Mesodermal cell (in vitro differentiated cells): ENCODE data around the gene XRCC4.
"Not testable (repeated sequence)": the region's sequence is repeated elsewhere in the genome, so short reads cannot be mapped to it uniquely, and the experiment has no call there.

Experiments used
- H3K27ac ChIP-seq: 2 replicates; pipeline ENCODE4 v1.7.0; 2013; ENCODE audit warnings: mild to moderate bottlenecking, low read depth, low read length, moderate library complexity; ENCODE audit not compliant: severe bottlenecking
- H3K36me3 ChIP-seq: 2 replicates; pipeline ENCODE4 v1.7.1; 2013; ENCODE audit warnings: mild to moderate bottlenecking, low read length, moderate library complexity; ENCODE audit not compliant: control insufficient read depth, insufficient read depth
- H3K4me1 ChIP-seq: one replicate; pipeline ENCODE4 v1.7.1; 2013; ENCODE audit warnings: mild to moderate bottlenecking, low read length; ENCODE audit not compliant: insufficient read depth, control insufficient read depth, poor library complexity, severe bottlenecking
- H3K4me3 ChIP-seq: 2 replicates; pipeline ENCODE4 v1.7.0; 2013; ENCODE audit warnings: low read length, control low read depth, mild to moderate bottlenecking; ENCODE audit not compliant: insufficient read depth, poor library complexity, severe bottlenecking; ENCODE audit errors: extremely low read depth
- H3K9me3 ChIP-seq: 2 replicates; pipeline ENCODE4 v1.7.1; 2013; ENCODE audit warnings: mild to moderate bottlenecking, low read length, moderate library complexity; ENCODE audit not compliant: control insufficient read depth
- WGBS, 2 experiments: methylation state at CpG; one replicate each; pipeline ENCODE4 v1.1.5; 2013; ENCODE audit warnings: missing lambda C conversion rate in 2 of 2; ENCODE audit not compliant: insufficient coverage in 2 of 2; 5-methylcytosine and 5-hydroxymethylcytosine counted together

Gene XRCC4

DNA sequence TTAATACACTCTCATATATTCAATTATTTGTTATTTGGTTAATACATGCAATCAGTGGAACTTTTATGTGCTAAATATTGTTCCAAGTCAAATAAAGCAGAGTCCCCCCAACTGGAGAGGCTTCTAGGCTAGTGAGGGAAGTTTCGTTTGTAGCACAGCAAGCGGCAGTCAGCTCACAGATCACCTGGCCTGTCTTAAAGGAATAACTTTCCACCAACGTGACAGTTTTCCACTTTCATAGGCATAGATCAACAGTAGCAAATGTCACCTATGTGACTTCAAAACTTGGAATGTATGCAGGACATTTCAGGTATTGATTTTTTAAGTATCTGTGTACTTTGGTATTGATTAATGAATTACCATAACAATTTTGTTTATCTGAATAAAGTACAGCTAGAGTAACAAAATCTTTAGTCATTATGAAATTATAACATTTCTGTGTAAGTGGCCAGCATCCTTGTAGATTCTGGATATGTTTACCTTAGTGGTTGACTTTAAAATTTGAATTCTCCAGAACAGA, 264.5 kb downstream of the XRCC4 start:
- WGBS, 2 experiments: 57 to 58% methylated on average over 2 to 3 of the region's 3 CpGs
- no peaks in the 10 kb centered on the region for H3K36me3 ChIP-seq
- H3K4me1 ChIP-seq: no peaks in the 10 kb centered on the region
- no peak overlapping the region for H3K4me3 ChIP-seq
- no peaks in the 10 kb centered on the region for H3K9me3 ChIP-seq
- H3K27ac ChIP-seq: no peak overlapping the region

DNA sequence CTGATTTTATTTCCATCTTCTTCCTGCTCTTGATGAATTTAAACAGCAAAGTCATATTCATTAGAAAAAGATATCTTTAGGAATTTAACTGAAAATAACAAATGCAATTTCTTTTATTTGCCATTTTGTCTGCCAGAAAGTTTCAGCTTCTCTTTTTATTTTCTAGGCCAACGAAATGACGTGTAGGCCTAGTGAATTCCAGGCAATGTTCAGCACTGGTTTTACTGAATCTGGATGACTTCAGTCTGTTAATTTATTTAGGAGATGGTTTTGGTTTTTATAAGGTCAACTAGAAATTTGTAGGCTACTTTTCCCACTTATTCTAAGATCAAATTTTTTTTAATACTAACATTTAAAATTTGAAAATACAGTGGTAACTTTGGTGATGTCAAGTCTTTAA, 265.1 kb downstream of the XRCC4 start:
- no peak overlapping the region for H3K27ac ChIP-seq

DNA sequence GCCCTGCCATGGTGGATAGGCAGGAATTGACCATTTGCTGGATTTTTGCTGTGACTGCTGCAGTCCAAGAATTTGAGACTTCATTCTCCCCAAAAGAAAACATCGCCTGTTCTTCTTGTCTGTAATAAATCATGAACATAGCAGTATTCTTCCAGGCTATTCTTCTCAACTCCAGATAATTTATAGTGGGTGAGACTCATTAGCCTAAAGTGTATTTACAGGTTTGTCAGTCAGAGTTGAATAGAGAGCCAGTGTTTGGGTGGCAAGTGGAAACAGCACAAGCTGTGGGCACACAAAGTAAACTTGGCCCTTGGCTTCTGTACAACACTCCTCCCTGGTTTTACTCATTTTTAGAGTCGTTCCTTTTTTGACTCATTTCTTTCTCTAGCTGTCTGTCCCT, 266.0 kb downstream of the XRCC4 start:
- 86 to 100% methylated on average over 1 of the region's 2 CpGs for WGBS, 2 experiments
- H3K27ac ChIP-seq: no peak overlapping the region
- no peaks in the 10 kb centered on the region for H3K36me3 ChIP-seq
- H3K4me1 ChIP-seq: no peaks in the 10 kb centered on the region
- H3K4me3 ChIP-seq: no peak overlapping the region
- peaks cover 4% of the 10 kb centered on the region for H3K9me3 ChIP-seq

More for the DNA sequence above, 265.1 kb downstream of the XRCC4 start:
- Histone ChIP-seq H3K4me3 (no peak overlapping the region), H3K9me3 (no peaks in the 10 kb centered on the region), H3K4me1 (no peaks in the 10 kb centered on the region), H3K36me3 (no peaks in the 10 kb centered on the region)
- 90 to 100% methylated on average over 1 to 2 of the region's 2 CpGs for WGBS, 2 experiments

DNA sequence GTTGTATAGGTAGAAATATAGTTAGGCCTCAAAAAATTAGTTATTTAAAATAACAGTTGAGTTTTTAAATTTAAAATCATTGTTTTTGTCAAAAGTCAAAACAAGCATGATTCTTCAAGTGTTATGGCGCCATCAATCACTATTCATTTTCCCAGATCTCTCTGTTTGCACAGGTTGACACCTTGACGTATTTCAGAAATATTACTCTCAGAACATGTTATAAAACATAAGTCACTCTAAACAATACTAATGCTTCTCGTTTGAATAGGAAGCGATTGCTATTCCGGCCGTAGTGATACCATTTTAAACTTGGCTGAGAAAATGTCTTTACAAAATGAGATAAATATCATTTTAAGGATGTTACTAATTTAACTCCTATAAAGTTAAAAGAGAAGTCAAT, 268.1 kb downstream of the XRCC4 start:
- H3K4me1 ChIP-seq: no peaks in the 10 kb centered on the region
- H3K27ac ChIP-seq: no peak overlapping the region
- 85 to 100% methylated on average over 2 of the region's 6 CpGs for WGBS, 2 experiments
- H3K36me3 ChIP-seq: no peaks in the 10 kb centered on the region
- H3K9me3 ChIP-seq: peaks cover 5% of the 10 kb centered on the region
- H3K4me3 ChIP-seq: no peak overlapping the region

DNA sequence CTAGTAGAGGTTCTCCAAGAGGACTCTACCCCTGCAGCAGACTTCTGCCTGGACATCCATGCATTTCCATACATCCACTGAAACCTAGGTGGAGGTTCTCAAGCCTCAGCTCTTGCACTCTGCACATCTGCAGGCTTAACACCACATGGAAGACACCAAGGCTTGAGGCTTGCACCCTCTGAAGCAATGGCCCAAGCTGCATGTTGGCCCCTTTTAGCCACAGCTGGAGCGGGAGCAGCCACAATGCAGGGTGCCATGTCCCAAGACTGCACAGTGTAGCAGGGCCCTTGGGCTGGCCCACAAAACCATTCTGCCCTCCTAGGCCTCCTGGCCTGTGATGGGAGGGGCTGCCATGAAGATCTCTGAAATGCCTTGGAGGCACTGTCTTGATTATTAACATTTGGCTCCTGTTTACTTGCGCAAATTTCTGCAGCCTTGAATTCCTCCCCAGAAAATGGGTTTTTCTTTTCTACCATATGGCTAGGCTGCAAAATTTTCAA, 271.0 kb downstream of the XRCC4 start:
- WGBS, 2 experiments: 94 to 100% methylated on average over 2 of the region's 2 CpGs
- Histone ChIP-seq H3K4me3 (no peak overlapping the region), H3K27ac (no peak overlapping the region)

DNA sequence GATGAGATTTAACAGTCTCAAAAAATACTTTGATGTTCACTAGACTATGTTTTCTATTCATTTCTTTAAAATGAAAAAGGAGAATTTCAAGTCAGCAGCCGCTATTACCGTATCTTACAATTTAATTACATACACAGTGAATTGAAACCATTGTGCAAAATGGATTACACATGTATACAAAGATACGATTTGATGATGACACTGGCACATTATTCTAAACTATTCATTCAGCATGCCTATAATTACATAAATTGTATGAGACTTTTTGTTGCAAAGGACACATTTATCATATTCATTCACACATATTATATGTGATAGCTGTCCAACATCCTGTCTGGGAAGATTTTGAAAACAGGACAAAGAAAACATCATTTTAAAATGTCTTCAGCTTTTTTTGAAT, 275.9 kb downstream of the XRCC4 start:
- Histone ChIP-seq H3K4me1 (no peaks in the 10 kb centered on the region), H3K4me3 (no peak overlapping the region), H3K9me3 (peaks cover 2% of the 10 kb centered on the region), H3K27ac (no peak overlapping the region), H3K36me3 (no peaks in the 10 kb centered on the region)
- no CpG with 5 or more reads among the region's 3 CpGs for WGBS, 2 experiments

More for the DNA sequence above, 271.0 kb downstream of the XRCC4 start:
- Histone ChIP-seq H3K9me3 (peaks cover 5% of the 10 kb centered on the region), H3K4me1 (no peaks in the 10 kb centered on the region), H3K36me3 (no peaks in the 10 kb centered on the region)

DNA sequence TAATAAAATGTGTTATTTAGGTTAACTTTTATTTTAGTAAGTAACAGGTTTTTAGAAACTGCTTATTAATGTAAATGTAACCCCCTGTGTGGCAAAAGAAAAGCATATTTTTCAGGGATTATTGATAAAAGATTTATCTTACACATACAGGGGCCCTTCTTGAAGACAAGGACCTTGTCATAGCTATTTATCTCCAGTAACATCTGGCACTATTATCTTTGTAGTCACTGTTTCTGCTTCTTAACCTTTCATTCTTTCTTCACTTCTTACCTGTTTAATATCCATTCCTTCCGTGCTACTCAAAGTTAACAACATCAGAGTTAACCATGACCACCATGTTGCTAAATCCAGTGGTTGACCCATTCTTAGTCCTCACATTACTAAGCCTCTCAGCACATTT, 276.4 kb downstream of the XRCC4 start:
- 88 to 100% methylated on average over 1 of the region's 1 CpG for WGBS, 2 experiments
- Histone ChIP-seq H3K36me3 (no peaks in the 10 kb centered on the region), H3K27ac (no peak overlapping the region), H3K9me3 (no peaks in the 10 kb centered on the region), H3K4me3 (no peak overlapping the region), H3K4me1 (no peaks in the 10 kb centered on the region)

DNA sequence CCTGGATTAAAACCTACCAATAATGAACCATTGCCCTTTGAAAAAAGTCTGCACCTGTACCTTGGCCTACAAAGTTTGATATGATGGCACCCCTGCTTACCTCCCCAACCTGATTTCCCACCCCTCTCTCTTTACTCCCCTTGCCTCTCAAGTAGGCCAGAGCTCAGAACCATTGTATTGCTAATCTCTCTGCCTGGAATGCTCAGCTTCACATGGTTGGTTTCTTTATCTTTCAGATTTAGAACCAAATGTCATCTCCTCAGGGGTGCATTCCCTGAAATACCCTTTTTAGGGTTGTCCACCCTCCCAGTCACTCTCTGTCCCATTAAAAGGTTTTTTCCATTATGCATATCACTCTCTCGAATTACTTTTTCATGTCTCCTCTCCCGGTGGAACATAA, 277.6 kb downstream of the XRCC4 start:
- no peak overlapping the region for H3K27ac ChIP-seq

DNA sequence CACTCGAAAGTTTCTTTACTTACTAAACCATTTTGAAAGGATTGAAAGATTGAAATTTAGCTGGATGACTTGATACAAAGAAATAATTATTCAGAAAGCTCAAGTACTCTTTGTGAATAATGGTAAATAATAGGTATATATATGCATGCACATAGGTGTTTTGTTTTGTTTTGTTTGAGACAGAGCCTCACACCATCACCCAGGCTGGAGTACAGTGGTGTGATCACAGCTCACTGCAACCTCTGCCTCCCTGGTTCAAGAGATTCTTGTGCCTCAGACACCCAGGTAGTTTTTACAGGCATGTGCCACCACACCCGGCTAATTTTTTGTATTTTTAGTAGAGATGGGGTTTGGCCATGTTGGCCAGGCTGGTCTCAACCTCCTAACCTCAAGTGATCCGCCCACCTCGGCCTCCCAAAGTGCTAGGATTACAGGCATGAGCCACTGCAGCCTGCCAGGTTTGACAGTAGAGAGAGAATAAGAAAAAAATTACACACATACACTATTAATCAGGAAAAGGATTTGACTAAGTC, 278.2 kb downstream of the XRCC4 start:
- no CpG with 5 or more reads among the region's 4 CpGs for WGBS, 2 experiments
- not testable (repeated sequence) for H3K36me3 ChIP-seq, H3K4me3 ChIP-seq, H3K4me1 ChIP-seq, H3K9me3 ChIP-seq, H3K27ac ChIP-seq

More for the DNA sequence above, 277.6 kb downstream of the XRCC4 start:
- Histone ChIP-seq H3K9me3 (no peaks in the 10 kb centered on the region), H3K4me3 (no peak overlapping the region), H3K4me1 (no peaks in the 10 kb centered on the region), H3K36me3 (no peaks in the 10 kb centered on the region)
- WGBS, 2 experiments: 25% methylated on average over 1 of the region's 2 CpGs; no CpG with 5 or more reads in 1 of the 2 experiments

DNA sequence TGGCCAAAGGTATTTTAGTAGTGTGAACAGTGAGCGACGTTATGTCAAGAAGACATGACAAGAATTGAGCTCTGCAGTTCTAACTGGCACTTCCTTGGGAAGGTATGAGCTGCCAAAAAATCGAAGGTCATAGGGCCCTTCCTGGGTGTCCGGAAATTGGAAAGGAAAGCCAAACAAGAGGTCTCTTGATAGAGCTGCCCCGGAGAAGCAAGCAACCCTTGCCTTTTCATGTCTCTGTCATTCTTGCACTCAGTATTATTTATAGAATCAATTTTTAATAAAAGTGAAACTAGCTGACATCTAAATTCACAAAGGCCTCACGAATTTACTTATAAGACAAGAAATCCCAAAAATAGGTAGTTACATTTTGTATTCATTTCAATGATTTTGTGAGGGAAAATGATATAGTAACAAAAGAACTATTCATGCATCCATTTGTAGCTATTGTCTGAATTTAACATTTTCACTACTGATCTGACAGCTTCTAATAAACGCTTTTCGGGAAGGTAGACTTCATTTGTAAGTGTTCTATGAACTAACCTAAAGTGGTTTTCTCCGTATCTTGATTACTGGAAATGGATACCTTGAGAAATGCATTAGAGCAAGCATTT, 280.4 kb downstream of the XRCC4 start:
- H3K4me1 ChIP-seq: no peaks in the 10 kb centered on the region
- no peak overlapping the region for H3K4me3 ChIP-seq
- no peak overlapping the region for H3K27ac ChIP-seq
- WGBS, 2 experiments: 94 to 98% methylated on average over 5 to 6 of the region's 9 CpGs
- no peaks in the 10 kb centered on the region for H3K9me3 ChIP-seq
- no peaks in the 10 kb centered on the region for H3K36me3 ChIP-seq

DNA sequence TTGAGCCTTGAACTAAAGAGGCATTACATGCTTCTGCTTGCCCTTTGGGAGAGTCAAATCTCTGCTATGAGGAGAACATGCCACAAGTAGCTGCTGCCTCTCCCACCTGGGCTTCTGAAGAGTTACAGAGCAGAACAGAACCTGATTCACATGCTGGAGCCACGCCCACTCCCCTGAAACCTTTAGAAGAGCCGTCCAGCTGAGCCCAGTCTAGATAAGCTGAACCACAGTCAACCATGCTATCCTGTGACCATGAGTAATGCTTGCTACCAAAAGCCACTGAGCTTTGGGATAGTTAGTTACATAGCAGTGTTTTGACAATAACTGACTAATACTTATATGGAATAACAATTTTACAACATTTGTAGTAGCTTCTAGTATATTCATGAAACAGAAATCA, 283.2 kb downstream of the XRCC4 start:
- no peaks in the 10 kb centered on the region for H3K4me1 ChIP-seq
- H3K4me3 ChIP-seq: no peak overlapping the region
- no peak overlapping the region for H3K27ac ChIP-seq
- WGBS, 2 experiments: 100% methylated on average over 2 of the region's 2 CpGs; no CpG with 5 or more reads in 1 of the 2 experiments
- no peaks in the 10 kb centered on the region for H3K36me3 ChIP-seq
- no peaks in the 10 kb centered on the region for H3K9me3 ChIP-seq
